Suprapubic skin (tissue), 4 donors: ENCODE measurements around the gene PDZD8. TPM values are rescaled to one million over a fixed set of nuclear protein-coding genes. Genes with fewer than 3 reads are reported as not detected.
"Not testable (repeated sequence)": the region's sequence is repeated elsewhere in the genome, so short reads cannot be mapped to it uniquely, and the experiment has no call there.

Experiments
- DNase-seq, 2 donors: peaks; one replicate each; pipeline ENCODE4 v3.0.0-alpha.2; 2019; ENCODE audit warnings: low spot score in 2 of 2
- H3K27ac ChIP-seq: fragments of 200-600 bp; sonication (generic); one replicate; pipeline ENCODE4 v1.5.1; 2019
- H3K27me3 ChIP-seq: fragments of 200-600 bp; sonication (generic); one replicate; pipeline ENCODE4 v1.5.1; 2019
- H3K36me3 ChIP-seq: fragments of 200-600 bp; sonication (generic); one replicate; pipeline ENCODE4 v1.5.1; 2019
- H3K4me1 ChIP-seq: fragments of 200-600 bp; sonication (generic); one replicate; pipeline ENCODE4 v1.5.1; 2019
- H3K4me3 ChIP-seq: fragments of 200-600 bp; sonication (generic); one replicate; pipeline ENCODE4 v1.5.1; 2019; ENCODE audit warnings: mild to moderate bottlenecking
- H3K9me3 ChIP-seq: fragments of 200-600 bp; sonication (generic); one replicate; pipeline ENCODE4 v1.5.1; 2019
- EP300 ChIP-seq: sonication (generic); formaldehyde crosslinking; IDR thresholded peaks from one replicate; pipeline ENCODE4 v1.6.1; 2017; ENCODE audit warnings: antibody characterized with exemption
- POLR2A ChIP-seq, 2 donors: fragments of 450-650 bp; IDR thresholded peaks; one replicate each; pipeline ENCODE4 v1.6.1; 2017; ENCODE audit warnings: antibody characterized with exemption in 2 of 2, mild to moderate bottlenecking in 2 of 2, moderate library complexity in 2 of 2
- POLR2AphosphoS5 ChIP-seq, 3 donors: sonication (generic); formaldehyde crosslinking; IDR thresholded peaks; one replicate each; pipeline ENCODE4 v1.6.1; 2017; ENCODE audit warnings: antibody characterized with exemption in 3 of 3
- WGBS: methylation state at CpG from one replicate; pipeline ENCODE4 v1.1.5; 2018; 5-methylcytosine and 5-hydroxymethylcytosine counted together
- total RNA-seq, 4 donors: library from RNA; depleted of rRNA; stranded (reverse); fragments of >200 nt; gene quantifications; one replicate each; pipeline ENCODE4 v1.1.0, GENCODE V29; 2016
- TF ChIP-seq, protein P1 (sequence below), 2 donors: fragments of 200-600 bp in 1 of 2; fragments of 450-650 bp in 1 of 2; sonication (generic) in 1 of 2; IDR thresholded peaks; one replicate each; pipeline ENCODE4 v1.5.1; 2016 to 2019; ENCODE audit warnings: antibody characterized with exemption in 2 of 2, mild to moderate bottlenecking in 1 of 2, moderate library complexity in 1 of 2

PDZD8 gene
- total RNA-seq, 4 donors from 2014 or later, result 23.7 to 46.2 (median 36.4) TPM

DNA sequence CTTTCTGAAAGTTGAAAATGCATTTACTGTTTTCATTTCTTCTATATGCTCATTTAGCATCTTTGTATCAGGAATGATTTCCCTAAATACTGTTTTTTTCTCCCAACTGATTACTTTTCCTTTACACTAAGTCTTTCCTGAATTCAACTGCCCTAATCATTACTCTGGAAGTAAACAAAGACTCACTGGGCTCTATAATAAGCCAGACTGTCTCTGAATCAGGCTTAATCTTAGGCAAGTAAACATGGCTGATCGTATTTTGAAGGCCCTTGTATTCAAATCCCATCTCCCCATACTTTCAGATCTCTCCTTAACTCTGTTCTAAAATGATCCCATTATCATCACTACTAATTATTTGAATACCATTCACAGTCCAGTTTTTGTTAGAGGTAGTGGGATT is 61.6 kb downstream of the PDZD8 start:
- Histone ChIP-seq H3K4me3 (no peak overlapping the region), H3K27me3 (no peaks in the 10 kb centered on the region), H3K27ac (no peak overlapping the region), H3K36me3 (peaks cover 5% of the 10 kb centered on the region), H3K4me1 (no peaks in the 10 kb centered on the region), H3K9me3 (no peaks in the 10 kb centered on the region)
- DNase-seq, result no peak
- TF ChIP-seq POLR2A (IDR thresholded peaks at IDR 0.05) (no peak), EP300 (no peak), POLR2AphosphoS5 (IDR thresholded peaks at IDR 0.05) (no peak)
- TF ChIP-seq, protein P1, sequence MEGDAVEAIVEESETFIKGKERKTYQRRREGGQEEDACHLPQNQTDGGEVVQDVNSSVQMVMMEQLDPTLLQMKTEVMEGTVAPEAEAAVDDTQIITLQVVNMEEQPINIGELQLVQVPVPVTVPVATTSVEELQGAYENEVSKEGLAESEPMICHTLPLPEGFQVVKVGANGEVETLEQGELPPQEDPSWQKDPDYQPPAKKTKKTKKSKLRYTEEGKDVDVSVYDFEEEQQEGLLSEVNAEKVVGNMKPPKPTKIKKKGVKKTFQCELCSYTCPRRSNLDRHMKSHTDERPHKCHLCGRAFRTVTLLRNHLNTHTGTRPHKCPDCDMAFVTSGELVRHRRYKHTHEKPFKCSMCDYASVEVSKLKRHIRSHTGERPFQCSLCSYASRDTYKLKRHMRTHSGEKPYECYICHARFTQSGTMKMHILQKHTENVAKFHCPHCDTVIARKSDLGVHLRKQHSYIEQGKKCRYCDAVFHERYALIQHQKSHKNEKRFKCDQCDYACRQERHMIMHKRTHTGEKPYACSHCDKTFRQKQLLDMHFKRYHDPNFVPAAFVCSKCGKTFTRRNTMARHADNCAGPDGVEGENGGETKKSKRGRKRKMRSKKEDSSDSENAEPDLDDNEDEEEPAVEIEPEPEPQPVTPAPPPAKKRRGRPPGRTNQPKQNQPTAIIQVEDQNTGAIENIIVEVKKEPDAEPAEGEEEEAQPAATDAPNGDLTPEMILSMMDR (IDR thresholded peaks at IDR 0.05), result no peak
- WGBS, result 100% methylated on average over 1 of the region's 1 CpG

DNA sequence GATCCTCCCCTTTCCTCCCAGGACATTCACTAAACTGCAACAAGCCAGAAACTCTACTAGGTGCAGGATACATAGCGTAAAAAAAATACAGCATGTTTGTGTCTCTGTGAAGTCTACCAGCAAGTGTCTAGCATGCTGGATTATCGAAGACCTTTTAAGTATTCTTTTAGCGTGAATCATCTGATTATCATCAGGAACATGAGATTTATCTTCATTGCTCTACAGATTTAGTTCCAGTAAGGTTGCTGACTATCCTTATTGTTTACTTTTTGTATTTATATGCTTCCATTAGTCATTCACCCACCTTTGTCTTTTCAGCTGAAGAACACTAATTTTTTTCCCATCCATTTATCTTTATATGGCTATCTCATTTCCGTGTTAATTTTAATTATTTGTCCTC is 62.8 kb downstream of the PDZD8 start:
- no peak for DNase-seq
- TF ChIP-seq POLR2AphosphoS5 (IDR thresholded peaks at IDR 0.05) (no peak), POLR2A (IDR thresholded peaks at IDR 0.05) (no peak), EP300 (no peak)
- TF ChIP-seq, protein P1 (IDR thresholded peaks at IDR 0.05), result no peak
- Histone ChIP-seq H3K4me1 (no peaks in the 10 kb centered on the region), H3K27ac (no peak overlapping the region), H3K36me3 (peaks cover 5% of the 10 kb centered on the region), H3K4me3 (no peak overlapping the region), H3K27me3 (no peaks in the 10 kb centered on the region), H3K9me3 (no peaks in the 10 kb centered on the region)
- 94% methylated on average over 4 of the region's 4 CpGs for WGBS

GRCh38 chr10:117311261-117311660 is 64.0 kb downstream of the PDZD8 start:
- DNase-seq, result no peak
- no peaks in the 10 kb centered on the region for H3K36me3 ChIP-seq
- no peaks in the 10 kb centered on the region for H3K4me1 ChIP-seq
- no peaks in the 10 kb centered on the region for H3K9me3 ChIP-seq
- H3K27ac ChIP-seq, result no peak overlapping the region
- 97% methylated on average over 5 of the region's 5 CpGs for WGBS
- H3K27me3 ChIP-seq, result no peaks in the 10 kb centered on the region
- no peak for TF ChIP-seq EP300
- no peak for TF ChIP-seq POLR2AphosphoS5 (IDR thresholded peaks at IDR 0.05)
- no peak for TF ChIP-seq POLR2A (IDR thresholded peaks at IDR 0.05)
- TF ChIP-seq, protein P1 (IDR thresholded peaks at IDR 0.05), result no peak
- no peak overlapping the region for H3K4me3 ChIP-seq

DNA sequence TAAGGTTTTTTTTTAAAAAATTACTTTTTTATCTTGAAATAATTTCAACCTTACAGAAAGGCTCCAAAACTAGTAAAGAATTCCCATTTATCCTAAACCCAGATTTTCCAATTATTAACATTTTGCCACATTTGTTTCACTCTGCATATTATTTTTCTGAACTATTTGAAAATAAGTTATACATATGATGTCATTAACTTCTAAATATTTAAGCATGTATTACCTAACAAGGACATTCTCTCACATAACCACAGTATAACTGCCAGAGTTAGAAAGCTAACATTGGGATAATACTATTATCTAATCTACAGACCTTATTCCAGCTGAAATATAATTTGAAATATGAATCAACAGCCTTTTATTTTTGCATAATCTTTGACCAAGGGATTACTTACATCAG is 68.6 kb downstream of the PDZD8 start:
- H3K27ac ChIP-seq, result no peak overlapping the region
- H3K27me3 ChIP-seq, result no peaks in the 10 kb centered on the region
- no peak for DNase-seq
- no peaks in the 10 kb centered on the region for H3K4me1 ChIP-seq
- no peak overlapping the region for H3K4me3 ChIP-seq
- no peaks in the 10 kb centered on the region for H3K36me3 ChIP-seq
- H3K9me3 ChIP-seq, result no peaks in the 10 kb centered on the region
- TF ChIP-seq, protein P1 (IDR thresholded peaks at IDR 0.05), result no peak
- TF ChIP-seq POLR2A (IDR thresholded peaks at IDR 0.05), result no peak
- no peak for TF ChIP-seq EP300

GRCh38 chr10:117303451-117303850 is 71.8 kb downstream of the PDZD8 start:
- H3K36me3 ChIP-seq, H3K4me1 ChIP-seq, DNase-seq, H3K27me3 ChIP-seq, H3K9me3 ChIP-seq, H3K27ac ChIP-seq, H3K4me3 ChIP-seq: not testable (repeated sequence)
- 100% methylated on average over 3 of the region's 3 CpGs for whole genome bisulfite sequencing

DNA sequence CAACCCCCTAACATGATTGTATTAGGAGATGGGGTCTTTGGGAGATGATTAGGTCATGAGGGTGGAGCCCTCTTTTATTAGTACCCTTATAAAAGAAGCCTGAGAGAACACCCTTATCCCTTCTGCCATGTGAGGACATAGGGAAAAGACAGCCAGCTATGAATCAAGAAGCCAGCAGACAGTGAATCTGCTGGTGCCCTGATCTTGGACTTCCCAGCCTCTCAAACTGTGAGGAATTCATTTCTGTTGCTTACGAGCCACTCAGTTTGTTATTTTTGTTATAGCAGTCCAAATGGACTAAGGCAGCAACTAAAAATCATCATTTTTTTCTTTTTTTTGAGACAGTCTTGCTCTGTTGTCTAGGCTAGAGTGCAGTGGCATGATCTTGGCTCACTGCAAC is 74.6 kb downstream of the PDZD8 start:
- Histone ChIP-seq H3K9me3 (no peaks in the 10 kb centered on the region), H3K4me3 (no peak overlapping the region), H3K36me3 (no peaks in the 10 kb centered on the region), H3K27me3 (no peaks in the 10 kb centered on the region), H3K4me1 (no peaks in the 10 kb centered on the region), H3K27ac (no peak overlapping the region)
- 95% methylated on average over 1 of the region's 1 CpG for WGBS
- no peak for DNase-seq
- TF ChIP-seq POLR2A (IDR thresholded peaks at IDR 0.05), result no peak
- TF ChIP-seq POLR2AphosphoS5 (IDR thresholded peaks at IDR 0.05), result no peak
- TF ChIP-seq, protein P1 (IDR thresholded peaks at IDR 0.05), result no peak
- no peak for TF ChIP-seq EP300
